Prostate gland (tissue), 2 donors: ENCODE measurements around the gene GALNT8.

Experiments used
- POLR2A ChIP-seq: fragments of 450-650 bp; IDR thresholded peaks from one replicate; pipeline ENCODE4 v1.6.1; 2016; ENCODE audit warnings: antibody characterized with exemption, mild to moderate bottlenecking
- POLR2AphosphoS5 ChIP-seq: sonication (generic); formaldehyde crosslinking; IDR thresholded peaks from one replicate; pipeline ENCODE4 v1.6.1; 2017; ENCODE audit warnings: antibody characterized with exemption
- TF ChIP-seq, protein P1 (sequence below), 4 experiments: fragments of 200-600 bp in 2 of 4; fragments of 450-650 bp in 2 of 4; sonication (generic) in 2 of 4; IDR thresholded peaks; 1 replicate in 3 of 4; 2 replicates in 1 of 4; pipeline ENCODE4 v1.5.1; 2016 to 2019; ENCODE audit warnings: antibody characterized with exemption in 4 of 4, mild to moderate bottlenecking in 2 of 4, moderate library complexity in 2 of 4

DNA sequence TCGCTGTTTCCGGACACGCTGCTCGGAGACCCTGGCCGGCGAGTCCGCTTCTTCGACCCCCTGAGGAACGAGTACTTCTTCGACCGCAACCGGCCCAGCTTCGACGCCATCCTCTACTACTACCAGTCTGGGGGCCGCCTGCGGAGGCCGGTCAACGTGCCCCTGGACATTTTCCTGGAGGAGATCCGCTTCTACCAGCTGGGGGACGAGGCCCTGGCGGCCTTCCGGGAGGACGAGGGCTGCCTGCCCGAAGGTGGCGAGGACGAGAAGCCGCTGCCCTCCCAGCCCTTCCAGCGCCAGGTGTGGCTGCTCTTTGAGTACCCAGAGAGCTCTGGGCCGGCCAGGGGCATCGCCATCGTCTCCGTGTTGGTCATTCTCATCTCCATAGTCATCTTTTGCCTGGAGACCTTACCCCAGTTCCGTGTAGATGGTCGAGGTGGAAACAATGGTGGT, 90.0 kb downstream of the GALNT8 start:
- TF ChIP-seq POLR2A (no peak), POLR2AphosphoS5 (no peak)
- TF ChIP-seq, protein P1, sequence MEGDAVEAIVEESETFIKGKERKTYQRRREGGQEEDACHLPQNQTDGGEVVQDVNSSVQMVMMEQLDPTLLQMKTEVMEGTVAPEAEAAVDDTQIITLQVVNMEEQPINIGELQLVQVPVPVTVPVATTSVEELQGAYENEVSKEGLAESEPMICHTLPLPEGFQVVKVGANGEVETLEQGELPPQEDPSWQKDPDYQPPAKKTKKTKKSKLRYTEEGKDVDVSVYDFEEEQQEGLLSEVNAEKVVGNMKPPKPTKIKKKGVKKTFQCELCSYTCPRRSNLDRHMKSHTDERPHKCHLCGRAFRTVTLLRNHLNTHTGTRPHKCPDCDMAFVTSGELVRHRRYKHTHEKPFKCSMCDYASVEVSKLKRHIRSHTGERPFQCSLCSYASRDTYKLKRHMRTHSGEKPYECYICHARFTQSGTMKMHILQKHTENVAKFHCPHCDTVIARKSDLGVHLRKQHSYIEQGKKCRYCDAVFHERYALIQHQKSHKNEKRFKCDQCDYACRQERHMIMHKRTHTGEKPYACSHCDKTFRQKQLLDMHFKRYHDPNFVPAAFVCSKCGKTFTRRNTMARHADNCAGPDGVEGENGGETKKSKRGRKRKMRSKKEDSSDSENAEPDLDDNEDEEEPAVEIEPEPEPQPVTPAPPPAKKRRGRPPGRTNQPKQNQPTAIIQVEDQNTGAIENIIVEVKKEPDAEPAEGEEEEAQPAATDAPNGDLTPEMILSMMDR (IDR thresholded peaks at IDR 0.05) = no peak
